Measurements from ENCODE around the gene CEP112.
"Not testable (repeated sequence)": the region's sequence is repeated elsewhere in the genome, so short reads cannot be mapped to it uniquely, and the experiment has no call there.

The CEP112 gene

GRCh38 chr17:66098040-66098439 lies 93.9 kb downstream of the CEP112 start:
- DNase-seq (ENCODE audit: low spot score in 2 of 2) (no peak), ATAC-seq (ENCODE audit: low read depth) (no peak)
- no peaks in the 10 kb centered on the region for H3K27me3 Mint-ChIP-seq
- H3K4me3 Mint-ChIP-seq: no peak overlapping the region
- no peak overlapping the region for H3K27ac Mint-ChIP-seq
- peaks cover 5% of the 10 kb centered on the region for H3K9me3 Mint-ChIP-seq
- H3K4me1 Mint-ChIP-seq: no peaks in the 10 kb centered on the region
- H3K36me3 Mint-ChIP-seq: peaks cover 2% of the 10 kb centered on the region

- Mint-ChIP-seq H3K27ac (no peak overlapping the region), H3K4me1 (no peaks in the 10 kb centered on the region), H3K4me3 (no peak overlapping the region), H3K27me3 (no peaks in the 10 kb centered on the region), H3K9me3 (peaks cover 8% of the 10 kb centered on the region), H3K36me3 (peaks cover 4% of the 10 kb centered on the region)
- DNase-seq (ENCODE audit: low spot score in 2 of 2) (no peak), ATAC-seq (ENCODE audit: low read depth) (no peak)
These were observed 97.2 kb downstream of the CEP112 start for GRCh38 chr17:66094727-66095126.

- no peak overlapping the region for H3K27ac Mint-ChIP-seq
- H3K4me3 Mint-ChIP-seq: no peak overlapping the region
- ATAC-seq (ENCODE audit: low read depth) (no peak), DNase-seq (ENCODE audit: low spot score in 2 of 2) (no peak)
- H3K36me3 Mint-ChIP-seq: peaks cover 3% of the 10 kb centered on the region
- H3K9me3 Mint-ChIP-seq: peaks cover 11% of the 10 kb centered on the region
- no peaks in the 10 kb centered on the region for H3K27me3 Mint-ChIP-seq
- H3K4me1 Mint-ChIP-seq: no peaks in the 10 kb centered on the region
These were observed 100.4 kb downstream of the CEP112 start for GRCh38 chr17:66091445-66092080.

GRCh38 chr17:66089764-66090163 lies 102.2 kb downstream of the CEP112 start:
- Mint-ChIP-seq H3K27ac (no peak overlapping the region), H3K27me3 (no peaks in the 10 kb centered on the region), H3K4me1 (no peaks in the 10 kb centered on the region), H3K4me3 (no peak overlapping the region), H3K36me3 (peaks cover 3% of the 10 kb centered on the region), H3K9me3 (peaks cover 11% of the 10 kb centered on the region)
- DNase-seq (ENCODE audit: low spot score in 2 of 2): no peak
- no peak for ATAC-seq (ENCODE audit: low read depth)

- H3K4me3 Mint-ChIP-seq: no peak overlapping the region
- no peak for DNase-seq (ENCODE audit: low spot score in 2 of 2)
- peaks cover 4% of the 10 kb centered on the region for H3K36me3 Mint-ChIP-seq
- H3K9me3 Mint-ChIP-seq: peaks cover 11% of the 10 kb centered on the region
- no peak overlapping the region for H3K27ac Mint-ChIP-seq
- H3K4me1 Mint-ChIP-seq: no peaks in the 10 kb centered on the region
- no peak for ATAC-seq (ENCODE audit: low read depth)
- no peaks in the 10 kb centered on the region for H3K27me3 Mint-ChIP-seq
These were observed 103.8 kb downstream of the CEP112 start for GRCh38 chr17:66088173-66088572.

- ATAC-seq (ENCODE audit: low read depth): no peak
- peaks cover 10% of the 10 kb centered on the region for H3K9me3 Mint-ChIP-seq
These were observed 104.9 kb downstream of the CEP112 start for GRCh38 chr17:66087073-66087472.

GRCh38 chr17:66085221-66085620 lies 106.7 kb downstream of the CEP112 start:
- Mint-ChIP-seq H3K36me3 (peaks cover 4% of the 10 kb centered on the region), H3K9me3 (peaks cover 8% of the 10 kb centered on the region), H3K27me3 (no peaks in the 10 kb centered on the region), H3K27ac (no peak overlapping the region), H3K4me1 (no peaks in the 10 kb centered on the region), H3K4me3 (no peak overlapping the region)
- no peak for DNase-seq (ENCODE audit: low spot score in 2 of 2)
- ATAC-seq (ENCODE audit: low read depth): no peak

More at GRCh38 chr17:66087073-66087472, 104.9 kb downstream of the CEP112 start:
- DNase-seq (ENCODE audit: low spot score in 2 of 2): no peak
- no peaks in the 10 kb centered on the region for H3K4me1 Mint-ChIP-seq
- no peak overlapping the region for H3K27ac Mint-ChIP-seq
- H3K36me3 Mint-ChIP-seq: peaks cover 5% of the 10 kb centered on the region
- H3K27me3 Mint-ChIP-seq: no peaks in the 10 kb centered on the region
- H3K4me3 Mint-ChIP-seq: no peak overlapping the region

GRCh38 chr17:66080670-66081069 lies 111.3 kb downstream of the CEP112 start:
- H3K27me3 Mint-ChIP-seq; H3K4me1 Mint-ChIP-seq; H3K9me3 Mint-ChIP-seq; H3K27ac Mint-ChIP-seq; ATAC-seq (ENCODE audit: low read depth); H3K36me3 Mint-ChIP-seq; H3K4me3 Mint-ChIP-seq; DNase-seq (ENCODE audit: low spot score in 2 of 2): not testable (repeated sequence)

GRCh38 chr17:66076546-66077190 lies 115.3 kb downstream of the CEP112 start:
- DNase-seq (ENCODE audit: low spot score in 2 of 2) (no peak), ATAC-seq (ENCODE audit: low read depth) (no peak)
- Mint-ChIP-seq H3K27me3 (no peaks in the 10 kb centered on the region), H3K36me3 (peaks cover 2% of the 10 kb centered on the region), H3K4me1 (no peaks in the 10 kb centered on the region), H3K9me3 (peaks cover 3% of the 10 kb centered on the region), H3K4me3 (no peak overlapping the region), H3K27ac (no peak overlapping the region)

- no peaks in the 10 kb centered on the region for H3K27me3 Mint-ChIP-seq
- no peak overlapping the region for H3K27ac Mint-ChIP-seq
- H3K36me3 Mint-ChIP-seq: no peaks in the 10 kb centered on the region
- DNase-seq (ENCODE audit: low spot score in 2 of 2): no peak
- H3K9me3 Mint-ChIP-seq: peaks cover 1% of the 10 kb centered on the region
- no peaks in the 10 kb centered on the region for H3K4me1 Mint-ChIP-seq
- no peak overlapping the region for H3K4me3 Mint-ChIP-seq
- no peak for ATAC-seq (ENCODE audit: low read depth)
These were observed 118.5 kb downstream of the CEP112 start for GRCh38 chr17:66073384-66073783.

- H3K36me3 Mint-ChIP-seq: peaks cover 3% of the 10 kb centered on the region
- peaks cover 5% of the 10 kb centered on the region for H3K9me3 Mint-ChIP-seq
- H3K4me3 Mint-ChIP-seq: no peak overlapping the region
- no peaks in the 10 kb centered on the region for H3K27me3 Mint-ChIP-seq
- no peak overlapping the region for H3K27ac Mint-ChIP-seq
- DNase-seq (ENCODE audit: low spot score in 2 of 2) (no peak), ATAC-seq (ENCODE audit: low read depth) (no peak)
- H3K4me1 Mint-ChIP-seq: no peaks in the 10 kb centered on the region
These were observed 128.2 kb downstream of the CEP112 start for GRCh38 chr17:66063686-66064085.

GRCh38 chr17:66056148-66056547 lies 135.8 kb downstream of the CEP112 start:
- Mint-ChIP-seq H3K4me1 (no peaks in the 10 kb centered on the region), H3K36me3 (peaks cover 2% of the 10 kb centered on the region), H3K27ac (no peak overlapping the region), H3K4me3 (no peak overlapping the region), H3K9me3 (peaks cover 8% of the 10 kb centered on the region), H3K27me3 (no peaks in the 10 kb centered on the region)
- DNase-seq (ENCODE audit: low spot score in 2 of 2): no peak
- ATAC-seq (ENCODE audit: low read depth): no peak

- no peaks in the 10 kb centered on the region for H3K27me3 Mint-ChIP-seq
- H3K4me1 Mint-ChIP-seq: no peaks in the 10 kb centered on the region
- DNase-seq (ENCODE audit: low spot score in 2 of 2) (no peak), ATAC-seq (ENCODE audit: low read depth) (no peak)
- H3K36me3 Mint-ChIP-seq: peaks cover 2% of the 10 kb centered on the region
- no peak overlapping the region for H3K4me3 Mint-ChIP-seq
- H3K27ac Mint-ChIP-seq: no peak overlapping the region
- H3K9me3 Mint-ChIP-seq: peaks cover 8% of the 10 kb centered on the region
These were observed 137.7 kb downstream of the CEP112 start for GRCh38 chr17:66054242-66054641.

GRCh38 chr17:66044083-66044482 lies 147.8 kb downstream of the CEP112 start:
- H3K9me3 Mint-ChIP-seq: no peaks in the 10 kb centered on the region
- H3K27ac Mint-ChIP-seq: no peak overlapping the region
- H3K4me1 Mint-ChIP-seq: no peaks in the 10 kb centered on the region
- DNase-seq (ENCODE audit: low spot score in 2 of 2) (no peak), ATAC-seq (ENCODE audit: low read depth) (no peak)
- H3K36me3 Mint-ChIP-seq: no peaks in the 10 kb centered on the region
- H3K27me3 Mint-ChIP-seq: no peaks in the 10 kb centered on the region
- H3K4me3 Mint-ChIP-seq: no peak overlapping the region

GRCh38 chr17:66043419-66043818 lies 148.5 kb downstream of the CEP112 start:
- Mint-ChIP-seq H3K36me3 (no peaks in the 10 kb centered on the region), H3K27ac (no peak overlapping the region), H3K4me3 (no peak overlapping the region), H3K4me1 (no peaks in the 10 kb centered on the region), H3K27me3 (no peaks in the 10 kb centered on the region), H3K9me3 (no peaks in the 10 kb centered on the region)
- ATAC-seq (ENCODE audit: low read depth): no peak
- no peak for DNase-seq (ENCODE audit: low spot score in 2 of 2)

All from memory B cell (primary cell).